Right ventricle myocardium superior (tissue), 1 donor: ENCODE measurements around the gene CCDC157. TPM values are rescaled to one million over a fixed set of nuclear protein-coding genes. Genes with fewer than 3 reads are reported as not detected.

Experiments used
- ATAC-seq: fragments of 200-7000 bp; cut with Tn5 transposase; one replicate; pipeline ENCODE4 v1.9.1; 2020; ENCODE audit warnings: mild to moderate bottlenecking; ENCODE audit not compliant: poor library complexity
- DNase-seq: peaks from one replicate; pipeline ENCODE4 v3.0.0-alpha.2; 2020
- intact Hi-C: fragments of 100-400 bp; cut with DNase I; formaldehyde crosslinking; loops from one replicate; pipeline ENCODE4 v1.11.2; 2022
- total RNA-seq: library from RNA; stranded (reverse); fragmentation: NEBNext Ultra II Directional; extraction: Animal tissue kit (Norgen Biotek cat#: 25700); gene quantifications from one replicate; pipeline ENCODE4 v1.2.1, GENCODE V29; 2021
- donor health status: DM: no; HTN: yes; CAD: no; lungs with severe emphysema.

Gene CCDC157
- total RNA-seq, 1 donor from 2014 or later, result 0.51 TPM

DNA sequence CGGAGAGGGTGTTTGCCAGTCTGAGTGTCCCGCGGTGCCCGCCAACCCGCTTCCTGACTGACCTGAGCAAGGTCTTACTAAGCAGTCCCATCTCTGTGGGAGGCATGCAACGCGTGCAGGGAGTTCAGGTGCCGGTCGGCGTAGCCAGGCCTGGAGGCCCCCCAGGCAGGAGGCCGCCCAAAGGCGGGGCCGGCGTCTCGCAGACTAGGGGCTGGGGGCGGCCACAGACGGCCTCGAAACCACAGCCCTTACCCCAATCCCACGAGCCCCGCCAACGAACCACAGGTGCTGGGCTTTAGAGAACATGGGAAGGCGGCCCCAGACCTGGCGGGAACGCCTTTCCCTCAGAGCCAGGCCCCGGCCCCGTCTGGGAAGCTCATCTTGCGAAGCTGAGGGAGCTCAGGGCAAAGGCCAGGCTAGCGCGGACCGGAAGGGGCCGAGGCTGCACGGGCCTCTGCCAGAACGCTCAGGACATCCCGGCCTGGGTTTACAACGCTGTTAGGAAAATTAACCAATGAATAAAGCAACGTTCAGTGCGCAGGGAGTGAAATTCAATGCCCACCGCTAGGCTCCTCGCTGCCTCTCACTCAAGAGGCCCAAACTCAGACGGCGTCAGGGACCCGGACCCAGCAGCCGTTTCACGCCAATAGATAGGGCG is 66.6 kb downstream of the CCDC157 start:
- intact Hi-C loops, result no loop called here
- DNase-seq, result peak; percentile 86

DNA sequence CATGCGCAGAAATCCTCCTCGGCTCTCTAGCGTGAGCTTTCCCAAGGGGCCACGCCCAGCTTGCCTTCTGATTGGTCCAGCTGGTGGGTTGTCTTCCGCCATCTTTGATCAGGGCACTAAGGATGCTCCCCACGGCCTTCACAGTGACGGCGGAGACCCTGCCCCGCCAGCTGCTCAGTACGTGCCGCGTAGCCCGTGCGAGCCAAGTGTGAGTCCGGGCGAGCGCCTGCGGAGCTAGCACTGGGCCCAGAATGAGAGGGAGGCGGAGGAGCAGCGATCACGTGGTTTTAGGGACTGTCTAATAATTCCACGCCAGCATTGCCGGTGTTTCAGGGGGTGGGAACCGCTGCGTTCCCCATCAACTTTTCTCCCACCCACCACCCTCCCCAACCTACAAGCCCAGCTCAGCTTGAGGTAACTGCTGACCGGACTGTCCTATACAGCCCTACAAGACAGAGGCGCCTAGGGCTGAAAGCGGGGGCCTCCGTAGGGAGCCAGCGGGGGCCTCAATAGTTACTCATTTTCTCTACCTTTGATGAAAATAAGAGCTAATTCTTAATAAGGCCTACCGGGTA is 67.2 kb downstream of the CCDC157 start:
- intact Hi-C loops, result no loop called here
- ATAC-seq, result peak; percentile 92
- peak; percentile 99 for DNase-seq

More for the DNA sequence above, 66.6 kb downstream of the CCDC157 start:
- ATAC-seq, result peak; percentile 76

DNA sequence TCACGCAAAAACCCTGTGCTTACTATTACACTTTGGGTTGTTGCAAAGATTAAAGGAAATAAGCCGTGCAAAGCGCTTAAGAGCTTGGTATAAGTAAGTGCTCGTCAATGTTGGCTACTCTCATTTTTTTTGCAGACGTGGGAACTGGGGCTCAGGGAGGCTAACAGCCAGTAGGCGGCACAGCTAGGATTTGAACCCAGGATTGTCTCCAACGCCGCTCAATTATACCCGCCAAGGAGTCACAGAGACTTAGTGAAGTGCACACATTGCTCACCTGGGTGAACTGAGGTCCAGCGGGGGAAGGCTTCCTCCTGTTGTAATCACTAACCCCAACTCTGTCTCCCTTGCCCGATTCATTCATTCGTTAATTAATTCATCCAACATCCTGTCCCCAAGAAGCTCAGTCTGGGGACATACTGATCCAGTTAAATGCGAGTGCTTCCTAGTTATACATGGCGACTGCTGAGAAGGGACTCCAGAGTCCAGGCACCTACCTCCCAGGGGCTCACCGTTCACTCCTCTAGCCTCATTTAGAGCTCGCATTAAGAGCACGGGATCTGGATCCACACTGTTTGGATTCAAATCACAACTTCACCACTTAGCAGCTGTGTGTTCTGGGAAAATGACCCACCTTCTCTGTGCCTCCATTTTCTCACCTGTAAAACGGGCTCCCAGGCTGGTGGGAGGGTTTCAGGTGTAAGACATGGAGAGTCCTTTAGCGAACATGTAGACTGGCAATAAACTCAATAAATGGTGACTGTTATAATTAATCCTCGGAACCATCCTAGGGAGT is 67.9 kb downstream of the CCDC157 start:
- ATAC-seq (no peak), DNase-seq (no peak)
- intact Hi-C loops, result no loop called here

DNA sequence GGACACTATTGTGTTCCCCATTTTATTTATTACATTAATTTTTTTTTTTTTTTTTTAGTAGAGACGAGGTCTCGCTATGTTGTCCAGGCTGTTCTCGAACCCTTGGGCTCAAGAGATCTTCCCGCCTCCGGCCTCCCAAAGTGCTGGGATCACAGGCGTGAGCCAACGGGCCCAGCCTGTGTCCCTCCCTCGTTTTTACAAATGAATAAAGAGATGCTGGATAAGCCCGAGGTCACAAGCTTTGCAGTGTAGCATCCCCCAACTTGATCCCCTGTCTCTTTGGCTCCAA is 68.5 kb downstream of the CCDC157 start:
- intact Hi-C loops, result no loop called here
- DNase-seq (no peak), ATAC-seq (no peak)

DNA sequence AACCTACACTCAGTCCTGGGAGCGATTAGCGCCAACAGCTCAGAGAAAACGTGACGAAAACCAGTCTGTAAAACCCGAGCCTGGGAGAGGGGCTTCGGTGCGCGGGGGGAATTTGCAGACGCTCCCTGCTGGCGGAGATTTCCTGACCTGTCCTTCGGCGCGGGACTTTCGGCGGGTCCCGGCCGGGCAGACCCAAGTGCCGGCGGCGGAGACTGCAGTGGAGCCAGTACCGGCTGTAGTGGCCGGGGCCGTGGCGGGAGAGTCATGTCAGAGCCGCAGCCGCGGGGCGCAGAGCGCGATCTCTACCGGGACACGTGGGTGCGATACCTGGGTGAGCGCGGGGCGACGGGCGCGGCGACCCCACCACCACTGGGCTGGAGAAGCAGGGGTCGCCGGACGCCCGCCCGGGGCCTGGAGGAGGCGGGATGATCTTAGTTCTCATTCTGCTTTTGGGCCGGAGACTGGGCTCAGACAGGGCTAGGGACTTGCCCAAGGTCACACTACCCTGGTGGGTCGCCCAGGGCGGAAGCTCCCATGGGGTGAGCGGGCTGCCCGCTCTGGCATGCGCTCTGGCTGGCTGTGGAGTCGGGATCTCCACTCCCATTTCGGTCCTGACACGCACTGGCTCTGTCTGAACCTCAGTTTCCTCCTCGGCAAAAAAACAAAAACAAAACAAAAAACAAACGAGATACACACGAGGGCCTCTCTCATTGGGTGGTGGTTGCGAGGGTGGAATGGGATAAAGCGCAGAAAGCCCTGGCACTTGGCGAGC is 69.0 kb downstream of the CCDC157 start, which contains the start of gene MTFP1:
Gene MTFP1 (plus strand): TSS at position 153 of the 772 bp plus-strand sequence. CDS start 112 bp downstream, at position 265.
- intact Hi-C loops, result no loop called here
- DNase-seq, result peak; percentile 73
- ATAC-seq, result peak; percentile 24

Other genes with a start within 250 kb of the CCDC157 start
- 0.54 TPM for gene LIF, start 110.2 kb upstream of the CCDC157 start, total RNA-seq
- gene OSM, start 90.2 kb upstream of the CCDC157 start, total RNA-seq, result 0.11 TPM
- gene CASTOR1, start 67.5 kb upstream of the CCDC157 start, total RNA-seq, result 5.3 TPM
- 6.5 TPM for gene TBC1D10A, start 30.1 kb upstream of the CCDC157 start, total RNA-seq
- 87.7 TPM for gene SF3A1, start 113 bp upstream of the CCDC157 start, total RNA-seq
- 4.3 TPM for gene RNF215, start 30.4 kb downstream of the CCDC157 start, total RNA-seq
- gene SEC14L2, start 40.0 kb downstream of the CCDC157 start, total RNA-seq, result 1.5 TPM
- 15.1 TPM for gene MTFP1, start 68.8 kb downstream of the CCDC157 start, total RNA-seq
- gene SEC14L3, start 115.0 kb downstream of the CCDC157 start, total RNA-seq, result not detected
- not detected for gene SEC14L4, start 148.7 kb downstream of the CCDC157 start, total RNA-seq
- gene SEC14L6, start 189.7 kb downstream of the CCDC157 start, total RNA-seq, result not detected
- gene GAL3ST1, start 217.7 kb downstream of the CCDC157 start, total RNA-seq, result 0.27 TPM
- gene PES1, start 234.9 kb downstream of the CCDC157 start, total RNA-seq, result 19.3 TPM